Lung (tissue), 12 donors: ENCODE results near the gene NBEA. TPM values are rescaled to one million over a fixed set of nuclear protein-coding genes. Genes with fewer than 3 reads are reported as not detected.

Experiments used
- ATAC-seq: fragments of 200-7000 bp; cut with Tn5 transposase; one replicate; pipeline ENCODE4 v1.9.1; 2020; ENCODE audit warnings: moderate number of reproducible peaks; ENCODE audit not compliant: insufficient read depth, low FRiP score
- DNase-seq, 3 donors: peaks; one replicate each; pipeline ENCODE4 v3.0.0-alpha.2; 2013 to 2017
- H3K27ac ChIP-seq, 2 donors: one replicate each; pipeline ENCODE4 v1.5.1; 2013; ENCODE audit warnings: mild to moderate bottlenecking in 2 of 2, moderate library complexity in 2 of 2, control low read depth in 1 of 2, inconsistent platforms in 1 of 2, low read depth in 1 of 2, low read length in 1 of 2
- H3K27me3 ChIP-seq, 3 donors: one replicate each; pipeline ENCODE4 v1.5.1; 2013; ENCODE audit warnings: low read length in 2 of 3; ENCODE audit not compliant: control insufficient read depth in 3 of 3, insufficient read depth in 3 of 3
- H3K36me3 ChIP-seq, 4 donors: one replicate each; pipeline ENCODE4 v1.5.1; 2013; ENCODE audit warnings: low read length in 4 of 4, mild to moderate bottlenecking in 1 of 4, moderate library complexity in 1 of 4; ENCODE audit not compliant: control insufficient read depth in 4 of 4, insufficient read depth in 4 of 4
- H3K4me1 ChIP-seq, 5 donors: one replicate each; pipeline ENCODE4 v1.5.1; 2013; ENCODE audit warnings: low read length in 5 of 5, mild to moderate bottlenecking in 2 of 5, moderate library complexity in 1 of 5; ENCODE audit not compliant: control insufficient read depth in 5 of 5, insufficient read depth in 5 of 5
- H3K4me3 ChIP-seq: one replicate; pipeline ENCODE4 v1.5.1; 2013; ENCODE audit warnings: mild to moderate bottlenecking, control low read depth, moderate library complexity
- H3K9ac ChIP-seq, 2 donors: one replicate each; pipeline ENCODE4 v1.5.1; 2013; ENCODE audit warnings: low read length in 2 of 2, control low read depth in 1 of 2; ENCODE audit not compliant: insufficient read depth in 1 of 2
- H3K9me3 ChIP-seq, 4 donors: one replicate each; pipeline ENCODE4 v1.5.1; 2013; ENCODE audit warnings: low read length in 3 of 4, mild to moderate bottlenecking in 1 of 4, moderate library complexity in 1 of 4; ENCODE audit not compliant: control insufficient read depth in 4 of 4, insufficient read depth in 3 of 4
- CTCF ChIP-seq: IDR thresholded peaks from 2 replicates; pipeline ENCODE4 v1.5.1; 2012; ENCODE audit warnings: mild to moderate bottlenecking; ENCODE audit errors: control extremely low read depth, extremely low read depth
- WGBS, 2 donors: extraction: QIAGEN DNeasy Blood & Tissue Kit; methylation state at CpG; one replicate each; pipeline ENCODE4 v1.1.7; 2013; 5-methylcytosine and 5-hydroxymethylcytosine counted together
- polyA plus RNA-seq, 2 donors: library from polyadenylated mRNA; stranded (reverse); fragments of 200-250 nt; gene quantifications; one replicate each; pipeline ENCODE4 v1.2.1, GENCODE V29; 2013
- total RNA-seq, 2 donors: library from RNA; depleted of rRNA in 1 of 2; stranded (reverse); fragments of >200 nt in 1 of 2; gene quantifications; one replicate each; pipeline ENCODE4 v1.2.1, GENCODE V29; 2014 to 2021
- donor health status: control.
- donor health status: control.
- donor health status: Bipolar disorder and iron deficiency.
- donor health status: healthy.
- donor health status: DM: yes; HTN: yes; CAD: no.

Gene NBEA
- total and polyA plus RNA-seq, 4 donors, result 1.6 to 26.5 (median 5.3) TPM

- Histone ChIP-seq H3K27me3 (no peaks in the 10 kb centered on the region), H3K36me3 (no peaks in the 10 kb centered on the region), H3K4me3 (no peak overlapping the region), H3K9me3 (no peaks in the 10 kb centered on the region), H3K27ac (no peak overlapping the region), H3K4me1 (no peaks in the 10 kb centered on the region), H3K9ac (no peak overlapping the region)
- DNase-seq (no peak), ATAC-seq (no peak)
- TF ChIP-seq CTCF, result no peak
- WGBS, 2 donors, result 93 to 96% methylated on average over 2 of the region's 2 CpGs
Observed at GRCh38 chr13:35225582-35225981, 283.5 kb downstream of the NBEA start.

GRCh38 chr13:35228536-35228935 is 286.5 kb downstream of the NBEA start:
- H3K4me3 ChIP-seq, result no peak overlapping the region
- H3K27me3 ChIP-seq, result no peaks in the 10 kb centered on the region
- no peaks in the 10 kb centered on the region for H3K9me3 ChIP-seq
- H3K27ac ChIP-seq, result no peak overlapping the region
- H3K9ac ChIP-seq, result no peak overlapping the region
- no peak for TF ChIP-seq CTCF
- DNase-seq, result no peak
- 92 to 93% methylated on average over 2 of the region's 2 CpGs for WGBS, 2 donors
- H3K36me3 ChIP-seq, result no peaks in the 10 kb centered on the region
- no peaks in the 10 kb centered on the region for H3K4me1 ChIP-seq
- ATAC-seq, result no peak

GRCh38 chr13:35231426-35231825 is 289.4 kb downstream of the NBEA start:
- H3K9ac ChIP-seq, result no peak overlapping the region
- DNase-seq (no peak), ATAC-seq (no peak)
- no peaks in the 10 kb centered on the region for H3K27me3 ChIP-seq
- no peak overlapping the region for H3K4me3 ChIP-seq
- H3K27ac ChIP-seq, result no peak overlapping the region
- no peaks in the 10 kb centered on the region for H3K4me1 ChIP-seq
- WGBS, 2 donors, result 70 to 74% methylated on average over 1 of the region's 1 CpG
- no peak for TF ChIP-seq CTCF
- no peaks in the 10 kb centered on the region for H3K36me3 ChIP-seq
- no peaks in the 10 kb centered on the region for H3K9me3 ChIP-seq

GRCh38 chr13:35238274-35238673 is 296.2 kb downstream of the NBEA start:
- Histone ChIP-seq H3K4me1 (no peaks in the 10 kb centered on the region), H3K27me3 (no peaks in the 10 kb centered on the region), H3K4me3 (no peak overlapping the region), H3K27ac (no peak overlapping the region), H3K36me3 (no peaks in the 10 kb centered on the region), H3K9ac (no peak overlapping the region), H3K9me3 (no peaks in the 10 kb centered on the region)
- no peak for TF ChIP-seq CTCF
- DNase-seq (no peak), ATAC-seq (no peak)
- 77 to 91% methylated on average over 1 of the region's 1 CpG for WGBS, 2 donors
